GM18502 (cell line): Measurements from ENCODE around the gene FBXL4.

Experiments
- ATAC-seq: cut with Tn5 transposase; IDR thresholded peaks from one replicate; pipeline ENCODE4 v1.9.1; 2021; ENCODE audit warnings: mild to moderate bottlenecking; ENCODE audit not compliant: unreplicated experiment, poor library complexity

FBXL4 gene

GRCh38 chr6:98947411-98948292 lies at the start of gene FBXL4:
TSS of gene FBXL4 (minus strand) at chr6:98947946. CDS start at chr6:98926988, 20,958 bp downstream.
- ATAC-seq = peak; percentile 81

GRCh38 chr6:98995116-98995515 lies 47.4 kb upstream of the FBXL4 start:
- ATAC-seq = no peak

GRCh38 chr6:98992535-98992934 lies 44.8 kb upstream of the FBXL4 start:
- ATAC-seq = no peak

GRCh38 chr6:98986071-98986615 lies 38.4 kb upstream of the FBXL4 start:
- no peak for ATAC-seq

GRCh38 chr6:98985391-98985790 lies 37.6 kb upstream of the FBXL4 start:
- ATAC-seq = no peak

GRCh38 chr6:98984121-98984520 lies 36.4 kb upstream of the FBXL4 start:
- no peak for ATAC-seq

GRCh38 chr6:98981473-98981872 lies 33.7 kb upstream of the FBXL4 start:
- ATAC-seq = no peak

GRCh38 chr6:98980819-98981218 lies 33.1 kb upstream of the FBXL4 start:
- ATAC-seq = no peak

GRCh38 chr6:98977671-98978292 lies 30.0 kb upstream of the FBXL4 start:
- no peak for ATAC-seq

- ATAC-seq = no peak
These were observed 29.1 kb upstream of the FBXL4 start for GRCh38 chr6:98976674-98977385.

- peak; percentile 47 for ATAC-seq
These were observed 27.7 kb upstream of the FBXL4 start for GRCh38 chr6:98975421-98975820.

GRCh38 chr6:98974309-98974708 lies 26.6 kb upstream of the FBXL4 start:
- no peak for ATAC-seq

- ATAC-seq = no peak
These were observed 25.8 kb upstream of the FBXL4 start for GRCh38 chr6:98973571-98973970.

- ATAC-seq = no peak
These were observed 23.6 kb upstream of the FBXL4 start for GRCh38 chr6:98971303-98971702.

- ATAC-seq = no peak
These were observed 22.7 kb upstream of the FBXL4 start for GRCh38 chr6:98970469-98970868.

GRCh38 chr6:98967616-98968015 lies 19.9 kb upstream of the FBXL4 start:
- ATAC-seq = no peak

- ATAC-seq = no peak
These were observed 11.9 kb upstream of the FBXL4 start for GRCh38 chr6:98959631-98960030.

GRCh38 chr6:98958776-98959175 lies 11.0 kb upstream of the FBXL4 start:
- no peak for ATAC-seq

- no peak for ATAC-seq
These were observed 9.7 kb upstream of the FBXL4 start for GRCh38 chr6:98957450-98957849.

GRCh38 chr6:98949589-98949988 lies 1.8 kb upstream of the FBXL4 start:
- ATAC-seq = no peak

GRCh38 chr6:98946879-98947410 lies 801 bp downstream of the FBXL4 start:
- peak; percentile 28 for ATAC-seq
